ENCODE results near the gene IPPK. TPM values are rescaled to one million over a fixed set of nuclear protein-coding genes. Genes with fewer than 3 reads are reported as not detected.
"Not testable (repeated sequence)": the region's sequence is repeated elsewhere in the genome, so short reads cannot be mapped to it uniquely, and the experiment has no call there.

IPPK gene
- total RNA-seq, 1 experiment from 2014 or later: 5.4 TPM

GRCh38 chr9:92589923-92590322, 80.0 kb downstream of the IPPK start:
- POLR2A ChIA-PET: no interaction called here
- TF ChIP-seq POLR2AphosphoS5 (IDR thresholded peaks at IDR 0.05; ENCODE audit: low read depth, low read length) (no peak), SIN3A (IDR thresholded peaks at IDR 0.05; ENCODE audit: borderline replicate concordance, insufficient read depth, low read depth, low read length) (no peak), TCF7L2 (IDR thresholded peaks at IDR 0.05; ENCODE audit: low read depth, low read length) (no peak)
- TF ChIP-seq, protein P1, sequence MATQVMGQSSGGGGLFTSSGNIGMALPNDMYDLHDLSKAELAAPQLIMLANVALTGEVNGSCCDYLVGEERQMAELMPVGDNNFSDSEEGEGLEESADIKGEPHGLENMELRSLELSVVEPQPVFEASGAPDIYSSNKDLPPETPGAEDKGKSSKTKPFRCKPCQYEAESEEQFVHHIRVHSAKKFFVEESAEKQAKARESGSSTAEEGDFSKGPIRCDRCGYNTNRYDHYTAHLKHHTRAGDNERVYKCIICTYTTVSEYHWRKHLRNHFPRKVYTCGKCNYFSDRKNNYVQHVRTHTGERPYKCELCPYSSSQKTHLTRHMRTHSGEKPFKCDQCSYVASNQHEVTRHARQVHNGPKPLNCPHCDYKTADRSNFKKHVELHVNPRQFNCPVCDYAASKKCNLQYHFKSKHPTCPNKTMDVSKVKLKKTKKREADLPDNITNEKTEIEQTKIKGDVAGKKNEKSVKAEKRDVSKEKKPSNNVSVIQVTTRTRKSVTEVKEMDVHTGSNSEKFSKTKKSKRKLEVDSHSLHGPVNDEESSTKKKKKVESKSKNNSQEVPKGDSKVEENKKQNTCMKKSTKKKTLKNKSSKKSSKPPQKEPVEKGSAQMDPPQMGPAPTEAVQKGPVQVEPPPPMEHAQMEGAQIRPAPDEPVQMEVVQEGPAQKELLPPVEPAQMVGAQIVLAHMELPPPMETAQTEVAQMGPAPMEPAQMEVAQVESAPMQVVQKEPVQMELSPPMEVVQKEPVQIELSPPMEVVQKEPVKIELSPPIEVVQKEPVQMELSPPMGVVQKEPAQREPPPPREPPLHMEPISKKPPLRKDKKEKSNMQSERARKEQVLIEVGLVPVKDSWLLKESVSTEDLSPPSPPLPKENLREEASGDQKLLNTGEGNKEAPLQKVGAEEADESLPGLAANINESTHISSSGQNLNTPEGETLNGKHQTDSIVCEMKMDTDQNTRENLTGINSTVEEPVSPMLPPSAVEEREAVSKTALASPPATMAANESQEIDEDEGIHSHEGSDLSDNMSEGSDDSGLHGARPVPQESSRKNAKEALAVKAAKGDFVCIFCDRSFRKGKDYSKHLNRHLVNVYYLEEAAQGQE (IDR thresholded peaks at IDR 0.05; ENCODE audit: insufficient read depth in 1 of 2, low read depth in 2 of 2, low read length in 1 of 2): no peak
- TF ChIP-seq, protein P2, sequence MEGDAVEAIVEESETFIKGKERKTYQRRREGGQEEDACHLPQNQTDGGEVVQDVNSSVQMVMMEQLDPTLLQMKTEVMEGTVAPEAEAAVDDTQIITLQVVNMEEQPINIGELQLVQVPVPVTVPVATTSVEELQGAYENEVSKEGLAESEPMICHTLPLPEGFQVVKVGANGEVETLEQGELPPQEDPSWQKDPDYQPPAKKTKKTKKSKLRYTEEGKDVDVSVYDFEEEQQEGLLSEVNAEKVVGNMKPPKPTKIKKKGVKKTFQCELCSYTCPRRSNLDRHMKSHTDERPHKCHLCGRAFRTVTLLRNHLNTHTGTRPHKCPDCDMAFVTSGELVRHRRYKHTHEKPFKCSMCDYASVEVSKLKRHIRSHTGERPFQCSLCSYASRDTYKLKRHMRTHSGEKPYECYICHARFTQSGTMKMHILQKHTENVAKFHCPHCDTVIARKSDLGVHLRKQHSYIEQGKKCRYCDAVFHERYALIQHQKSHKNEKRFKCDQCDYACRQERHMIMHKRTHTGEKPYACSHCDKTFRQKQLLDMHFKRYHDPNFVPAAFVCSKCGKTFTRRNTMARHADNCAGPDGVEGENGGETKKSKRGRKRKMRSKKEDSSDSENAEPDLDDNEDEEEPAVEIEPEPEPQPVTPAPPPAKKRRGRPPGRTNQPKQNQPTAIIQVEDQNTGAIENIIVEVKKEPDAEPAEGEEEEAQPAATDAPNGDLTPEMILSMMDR (IDR thresholded peaks at IDR 0.05): no peak
- BruUV-seq (replicated peaks): no TSS peak

DNA sequence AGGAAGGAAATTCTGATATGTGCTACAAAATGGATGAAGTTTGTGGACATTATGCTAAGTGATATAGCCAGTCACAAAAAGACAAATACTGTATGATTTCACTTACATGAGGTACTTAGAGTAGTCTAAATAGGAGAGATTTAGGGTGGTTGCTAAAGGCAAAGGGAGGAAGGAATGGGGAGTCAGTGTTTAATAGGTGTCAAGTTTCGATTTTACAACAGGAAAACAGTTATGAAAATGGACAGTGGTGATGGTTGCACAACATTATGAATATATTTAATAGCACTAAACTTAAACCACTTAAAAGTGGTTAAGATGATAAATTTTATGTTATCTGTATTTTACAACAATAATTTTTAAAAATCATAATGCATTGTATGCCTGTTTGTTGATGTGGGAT, 93.8 kb downstream of the IPPK start:
- no peak overlapping the region for H3K27ac ChIP-seq (ENCODE audit: low read length)
- in situ Hi-C loops (cut with HindIII; ENCODE audit: low pct_unique_long_range_greater_than_20kb, low sequenced_read_pairs): no loop called here
- ChIA-PET CTCF (no interaction called here), POLR2A (no interaction called here)
- ATAC-seq (no peak), DNase-seq (ENCODE audit: low read depth, low spot score) (no peak)
- no peaks in the 10 kb centered on the region for H3K27me3 ChIP-seq (ENCODE audit: control insufficient read depth, insufficient read depth, low read length)
- no peaks in the 10 kb centered on the region for H3K4me1 ChIP-seq (ENCODE audit: control insufficient read depth, insufficient read depth, low read length)
- intact Hi-C loops (cut with micrococcal nuclease; ENCODE audit: unreplicated experiment): no loop called here
- no peak overlapping the region for H3K4me3 ChIP-seq (ENCODE audit: low read depth in 2 of 2, low read length in 2 of 2)
- no peaks in the 10 kb centered on the region for H3K36me3 ChIP-seq (ENCODE audit: control insufficient read depth, insufficient read depth, low read length)
- no TSS peak for BruUV-seq (replicated peaks)
- no peaks in the 10 kb centered on the region for H3K9me3 ChIP-seq (ENCODE audit: control insufficient read depth, insufficient read depth, low read depth, low read length)
- TF ChIP-seq SIN3A (IDR thresholded peaks at IDR 0.05; ENCODE audit: borderline replicate concordance, insufficient read depth, low read depth, low read length) (no peak), POLR2AphosphoS5 (IDR thresholded peaks at IDR 0.05; ENCODE audit: low read depth, low read length) (no peak)
- TF ChIP-seq, protein P2 (IDR thresholded peaks at IDR 0.05): no peak

More at GRCh38 chr9:92589923-92590322, 80.0 kb downstream of the IPPK start:
- ATAC-seq (no peak), DNase-seq (ENCODE audit: low read depth, low spot score) (no peak)
- H3K27me3 ChIP-seq (ENCODE audit: control insufficient read depth, insufficient read depth, low read length): no peaks in the 10 kb centered on the region
- CTCF ChIA-PET: no interaction called here
- intact Hi-C loops (cut with micrococcal nuclease; ENCODE audit: unreplicated experiment): no loop called here
- H3K27ac ChIP-seq (ENCODE audit: low read length): no peak overlapping the region
- no peaks in the 10 kb centered on the region for H3K4me1 ChIP-seq (ENCODE audit: control insufficient read depth, insufficient read depth, low read length)
- no peak overlapping the region for H3K4me3 ChIP-seq (ENCODE audit: low read depth in 2 of 2, low read length in 2 of 2)
- no peaks in the 10 kb centered on the region for H3K9me3 ChIP-seq (ENCODE audit: control insufficient read depth, insufficient read depth, low read depth, low read length)
- in situ Hi-C loops (cut with HindIII; ENCODE audit: low pct_unique_long_range_greater_than_20kb, low sequenced_read_pairs): no loop called here
- H3K36me3 ChIP-seq (ENCODE audit: control insufficient read depth, insufficient read depth, low read length): no peaks in the 10 kb centered on the region

DNA sequence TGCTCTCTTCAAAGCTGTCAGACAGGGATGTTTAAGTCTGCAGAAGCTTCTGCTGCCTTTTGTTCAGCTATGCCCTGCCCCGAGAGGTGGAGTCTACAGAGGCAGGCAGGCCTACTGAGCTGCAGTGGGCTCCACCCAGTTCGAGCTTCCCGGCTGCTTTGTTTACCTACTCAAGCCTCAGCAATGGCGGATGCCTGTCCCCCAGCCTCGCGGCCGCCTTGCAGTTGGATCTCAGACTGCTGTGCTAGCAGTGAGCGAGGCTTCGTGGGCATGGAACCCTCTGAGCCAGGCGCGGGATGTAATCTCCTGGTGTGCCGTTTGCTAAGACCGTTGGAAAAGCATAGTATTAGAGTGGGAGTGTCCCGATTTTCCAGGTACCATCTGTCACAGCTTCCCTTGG, 96.3 kb downstream of the IPPK start:
- POLR2A ChIA-PET; in situ Hi-C loops (cut with HindIII; ENCODE audit: low pct_unique_long_range_greater_than_20kb, low sequenced_read_pairs); CTCF ChIA-PET; H3K9me3 ChIP-seq (ENCODE audit: control insufficient read depth, insufficient read depth, low read depth, low read length); DNase-seq (ENCODE audit: low read depth, low spot score); BruUV-seq (replicated peaks); ATAC-seq; H3K4me1 ChIP-seq (ENCODE audit: control insufficient read depth, insufficient read depth, low read length); H3K4me3 ChIP-seq (ENCODE audit: low read depth in 2 of 2, low read length in 2 of 2); H3K27me3 ChIP-seq (ENCODE audit: control insufficient read depth, insufficient read depth, low read length); intact Hi-C loops (cut with micrococcal nuclease; ENCODE audit: unreplicated experiment); H3K27ac ChIP-seq (ENCODE audit: low read length); H3K36me3 ChIP-seq (ENCODE audit: control insufficient read depth, insufficient read depth, low read length): not testable (repeated sequence)

- CTCF ChIA-PET; in situ Hi-C loops (cut with HindIII; ENCODE audit: low pct_unique_long_range_greater_than_20kb, low sequenced_read_pairs); H3K4me1 ChIP-seq (ENCODE audit: control insufficient read depth, insufficient read depth, low read length); POLR2A ChIA-PET; H3K27me3 ChIP-seq (ENCODE audit: control insufficient read depth, insufficient read depth, low read length); BruUV-seq (replicated peaks); H3K9me3 ChIP-seq (ENCODE audit: control insufficient read depth, insufficient read depth, low read depth, low read length); H3K27ac ChIP-seq (ENCODE audit: low read length); ATAC-seq; DNase-seq (ENCODE audit: low read depth, low spot score); H3K36me3 ChIP-seq (ENCODE audit: control insufficient read depth, insufficient read depth, low read length); H3K4me3 ChIP-seq (ENCODE audit: low read depth in 2 of 2, low read length in 2 of 2); intact Hi-C loops (cut with micrococcal nuclease; ENCODE audit: unreplicated experiment): not testable (repeated sequence)
Measured at GRCh38 chr9:92571871-92572270, 98.1 kb downstream of the IPPK start.
